T follicular helper cell (primary cell): Measurements from ENCODE around the gene VRK3.
"Not testable (repeated sequence)": the region's sequence is repeated elsewhere in the genome, so short reads cannot be mapped to it uniquely, and the experiment has no call there.

Experiments
- DNase-seq: peaks from one replicate; pipeline ENCODE4 v3.0.0-alpha.2; 2020; ENCODE audit warnings: low read depth

Gene VRK3

DNA sequence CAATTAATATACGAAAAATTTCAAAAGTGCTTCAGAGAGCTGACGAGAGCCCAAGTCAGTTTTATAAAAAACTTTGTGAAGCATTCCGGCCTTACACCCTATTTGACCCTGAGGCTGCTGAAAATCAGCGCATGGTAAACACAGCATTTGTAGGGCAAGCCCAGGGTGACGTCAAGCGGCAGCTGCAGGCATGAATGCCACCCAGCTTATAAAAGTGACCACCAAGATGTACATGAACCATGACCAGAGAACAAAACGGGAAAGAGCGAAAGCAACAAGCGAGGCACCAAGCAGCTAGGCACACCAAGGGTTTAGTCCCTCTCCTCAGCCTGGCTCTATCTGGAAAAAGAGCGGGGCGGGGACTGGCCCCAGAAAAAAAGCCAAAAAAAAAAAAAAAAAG, 70.2 kb downstream of the VRK3 start:
- DNase-seq: no peak

DNA sequence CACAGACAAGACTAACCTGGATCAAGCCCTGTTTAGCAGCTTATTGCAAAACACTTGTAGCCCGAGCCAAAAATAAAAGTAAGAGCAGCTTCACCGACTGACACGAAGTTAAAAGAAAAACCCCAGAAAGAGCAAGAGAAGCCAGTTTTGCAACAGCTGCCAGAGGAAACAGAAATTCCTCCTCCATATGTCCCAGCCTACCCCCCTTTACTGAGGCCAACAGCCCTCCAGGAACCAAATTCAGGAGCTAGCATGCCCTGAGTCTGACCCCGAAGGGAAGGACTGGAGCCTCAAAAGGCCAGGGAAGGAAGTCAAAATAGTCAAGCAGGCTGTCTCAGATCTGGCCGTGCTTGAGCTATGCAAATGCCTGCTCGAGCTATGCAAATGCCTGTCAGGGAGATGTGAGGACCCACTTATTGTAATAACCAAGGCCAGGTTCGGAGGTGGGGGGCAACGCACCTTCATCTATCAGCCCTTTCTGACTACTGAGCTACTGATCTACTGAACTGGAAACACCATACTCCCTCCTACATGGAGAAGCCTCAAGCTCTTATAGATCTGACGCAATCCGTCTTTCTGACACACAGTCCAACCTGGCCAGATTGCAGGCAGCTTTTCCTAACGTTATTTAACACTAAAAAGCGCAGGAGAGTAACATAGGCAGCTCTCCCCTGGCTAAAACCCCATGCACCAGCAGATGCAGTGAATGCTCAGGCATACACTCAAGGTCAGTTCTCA, 70.9 kb downstream of the VRK3 start:
- no peak for DNase-seq

DNA sequence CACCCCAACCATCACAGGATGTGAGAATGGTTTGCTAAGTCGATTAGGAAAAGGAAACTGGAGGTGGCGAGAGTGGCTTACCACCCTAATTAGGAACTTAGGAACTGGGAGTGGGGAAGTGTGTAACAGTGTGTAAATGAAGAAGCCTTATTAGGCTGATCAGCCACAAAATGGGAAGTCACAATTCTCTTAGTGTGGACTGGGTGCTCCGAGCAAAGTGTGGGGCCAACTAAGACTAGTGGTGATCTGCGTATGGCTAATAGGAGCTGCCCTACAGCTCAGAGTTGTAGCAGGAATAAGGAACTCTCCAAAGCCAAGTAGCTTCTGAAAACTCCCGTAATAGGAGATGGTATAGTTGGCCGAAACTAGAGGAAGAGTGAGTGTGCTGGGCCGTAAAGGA, 71.8 kb downstream of the VRK3 start:
- no peak for DNase-seq

DNA sequence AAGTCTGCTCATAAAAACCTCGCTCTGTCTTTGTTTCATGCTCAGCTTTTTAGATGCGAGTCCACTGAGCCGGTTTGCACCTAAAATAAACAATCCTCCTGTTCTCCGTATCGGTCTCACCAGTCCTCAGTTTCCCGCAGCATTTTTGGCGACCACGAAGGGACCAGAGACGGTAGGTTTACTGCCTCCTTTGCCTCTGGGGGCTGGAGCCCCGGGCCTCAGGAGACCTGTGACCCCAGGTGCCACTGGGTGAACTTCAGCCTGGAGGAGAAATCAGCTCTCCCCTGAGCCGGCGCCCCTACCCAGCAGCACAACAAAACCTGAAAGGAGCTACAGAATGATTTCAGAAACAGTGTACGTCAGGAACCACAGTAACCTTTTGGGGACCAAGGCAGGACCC, 72.3 kb downstream of the VRK3 start:
- DNase-seq: no peak

DNA sequence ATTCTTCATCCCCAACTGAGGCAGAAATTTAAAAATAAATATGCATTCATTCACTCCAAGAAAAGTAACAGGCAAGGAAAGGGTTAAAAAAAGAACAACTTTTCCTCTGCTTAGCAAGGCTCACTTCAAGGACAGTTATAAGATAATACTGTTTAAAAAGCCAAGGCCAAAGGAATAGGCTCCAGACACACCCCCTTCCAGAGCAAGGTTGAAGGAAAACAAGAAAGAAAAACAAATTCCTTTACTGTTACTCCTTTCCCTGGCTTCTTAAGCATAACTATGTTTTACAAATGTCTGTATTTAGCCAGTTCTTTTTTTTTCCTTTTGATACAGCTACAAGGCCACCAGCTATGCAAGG, 72.7 kb downstream of the VRK3 start:
- DNase-seq: no peak

DNA sequence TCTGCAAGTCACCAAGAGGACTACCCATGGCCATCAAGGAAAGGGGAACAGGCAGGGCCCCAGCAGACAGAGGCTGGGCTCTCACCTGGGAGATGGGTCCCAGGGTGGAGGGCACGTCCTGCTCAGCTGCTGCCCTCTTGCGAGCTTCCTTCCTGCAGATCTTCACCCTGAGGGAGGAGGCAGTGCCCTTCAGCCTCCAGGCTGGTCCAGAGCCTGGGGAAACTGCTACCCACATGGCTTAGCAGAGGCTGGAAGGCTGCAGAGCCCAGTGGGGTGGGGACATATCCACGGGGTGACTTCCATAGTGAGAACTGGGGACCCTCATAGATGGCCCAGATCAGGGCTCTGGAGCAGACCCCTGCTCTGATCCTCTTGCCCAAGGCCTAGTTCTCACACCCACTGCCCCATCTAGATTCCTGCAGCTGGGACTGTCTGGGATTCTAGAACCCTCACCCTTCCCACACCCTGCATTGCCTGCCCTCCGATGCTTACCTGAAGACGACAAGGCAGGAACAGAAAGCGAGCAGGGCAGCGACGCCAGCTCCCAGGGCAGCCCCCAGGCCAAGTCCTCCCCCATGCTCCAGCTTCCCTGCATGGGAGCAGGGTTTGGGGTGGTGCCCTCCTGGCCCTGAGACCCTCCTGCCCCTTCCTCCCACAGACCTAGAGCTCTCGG, 73.2 kb downstream of the VRK3 start:
- DNase-seq: no peak

DNA sequence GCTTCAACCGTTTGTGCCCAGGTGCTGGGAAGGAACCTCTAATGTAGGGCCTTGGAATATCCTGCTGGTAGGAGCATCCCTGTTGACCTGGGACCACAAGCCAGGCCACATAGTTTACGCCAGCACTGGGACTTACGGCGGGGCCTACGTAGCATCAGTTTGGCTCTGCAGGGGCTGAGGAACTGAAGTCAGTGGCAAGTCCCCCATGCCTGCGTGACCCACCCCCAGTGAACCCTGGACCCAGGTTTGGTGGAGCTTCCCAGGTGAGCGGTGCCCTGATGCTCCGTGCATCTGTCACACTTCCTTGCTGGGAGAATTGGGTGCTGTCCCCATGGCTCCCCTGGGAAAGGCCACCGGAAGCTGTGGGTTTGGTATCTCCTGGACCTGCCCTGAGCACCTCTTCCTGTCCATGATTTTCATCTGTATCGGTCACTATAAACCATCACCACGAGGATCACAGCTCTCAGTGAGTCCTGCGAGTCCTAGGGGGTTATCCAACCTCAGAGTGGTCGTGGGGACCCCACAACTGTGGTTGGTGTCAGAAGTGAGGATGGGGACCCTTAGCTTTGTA, 74.1 kb downstream of the VRK3 start:
- DNase-seq: no peak

DNA sequence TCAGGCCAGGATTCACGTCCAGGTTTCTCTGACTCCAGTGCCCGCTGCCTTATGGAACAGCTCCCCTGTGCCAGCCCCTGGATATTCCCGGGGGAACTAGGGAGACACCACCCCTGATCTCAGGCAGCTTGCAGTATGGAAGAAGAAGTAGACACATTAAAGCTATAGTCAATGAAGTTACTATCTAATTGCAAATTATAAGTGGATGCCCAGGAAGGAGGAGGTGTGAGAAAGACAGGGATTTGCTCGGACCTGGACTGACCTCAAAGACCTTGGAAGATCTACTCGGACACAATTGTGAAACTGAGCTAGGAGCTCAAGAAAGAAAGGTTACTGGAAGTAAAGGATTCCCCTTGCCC, 74.6 kb downstream of the VRK3 start:
- DNase-seq: no peak

DNA sequence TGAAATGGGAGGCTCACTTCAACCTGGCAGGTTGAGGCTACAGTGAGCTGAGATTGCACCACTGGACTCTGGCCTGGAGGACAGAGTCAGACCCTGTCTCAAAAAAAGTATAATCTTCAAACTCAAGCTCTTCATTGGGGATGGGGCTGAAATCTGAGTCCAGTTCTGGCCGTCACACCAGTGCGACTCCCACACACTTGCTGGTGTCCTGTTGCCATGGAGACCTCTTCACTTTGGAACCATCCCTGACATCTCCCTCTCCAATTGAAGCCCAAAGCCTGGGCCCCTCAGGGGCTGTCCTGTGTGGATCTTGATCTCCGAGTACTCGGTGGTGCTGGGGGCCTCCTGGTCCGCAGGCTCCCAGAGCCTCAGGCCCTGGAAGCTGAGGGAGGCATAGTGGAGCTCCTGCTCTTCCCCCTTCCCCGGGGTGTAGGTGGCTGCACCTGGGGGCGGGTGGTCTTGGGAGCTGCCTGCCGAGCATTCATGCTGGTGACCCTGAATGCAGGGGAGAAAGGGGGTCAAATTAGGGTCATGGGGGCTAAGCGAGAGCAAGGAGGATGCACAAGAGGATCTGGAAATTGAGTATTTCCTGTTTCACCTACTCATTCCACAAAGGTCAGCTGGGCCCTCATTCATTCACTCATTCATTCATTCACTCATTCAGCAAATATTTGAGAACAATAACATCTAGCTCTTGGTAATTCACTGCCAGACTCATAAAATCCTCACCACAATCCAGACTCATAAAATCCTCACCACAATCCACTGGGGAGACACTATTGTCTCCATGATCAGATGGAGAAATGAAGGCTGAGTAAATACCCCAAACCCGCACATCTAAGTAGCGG, 75.2 kb downstream of the VRK3 start:
- DNase-seq: no peak

DNA sequence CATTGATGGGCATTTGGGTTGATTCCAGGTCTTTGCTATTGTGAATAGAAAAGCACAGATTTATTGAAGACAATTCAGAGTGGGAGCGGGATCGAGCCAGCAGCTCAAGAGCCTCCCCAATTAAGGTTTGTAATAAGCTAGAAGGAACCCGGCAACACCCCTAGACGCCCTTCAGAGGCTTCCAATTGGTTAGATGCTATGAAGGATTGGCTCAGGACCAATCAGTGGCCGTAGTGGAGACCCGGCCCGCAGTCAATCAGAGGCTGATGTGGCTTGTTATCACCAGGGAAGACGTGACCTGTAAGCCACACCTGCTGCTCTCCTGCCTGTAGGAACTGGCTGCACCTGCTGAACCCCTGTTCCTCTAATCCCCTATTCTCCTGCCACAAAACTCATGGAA, 78.8 kb downstream of the VRK3 start:
- DNase-seq: no peak

DNA sequence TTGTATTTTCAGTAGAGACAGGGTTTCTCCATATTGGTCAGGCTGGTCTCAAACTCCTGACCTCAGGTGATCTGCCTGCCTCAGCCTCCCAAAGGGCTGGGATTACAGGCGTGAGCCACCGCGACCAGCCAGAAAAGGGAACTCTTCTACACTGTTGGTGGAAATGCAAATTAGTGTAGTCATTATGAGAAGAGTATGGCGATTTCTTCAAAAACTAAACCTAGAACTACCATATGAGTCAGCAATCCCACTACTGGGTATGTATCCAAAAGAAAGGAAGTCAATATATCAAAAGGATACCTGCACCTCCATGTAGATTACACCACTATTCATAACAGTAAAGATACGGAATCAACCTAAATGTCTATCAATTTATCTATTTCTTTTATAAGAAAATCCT, 80.6 kb downstream of the VRK3 start:
- DNase-seq: not testable (repeated sequence)

DNA sequence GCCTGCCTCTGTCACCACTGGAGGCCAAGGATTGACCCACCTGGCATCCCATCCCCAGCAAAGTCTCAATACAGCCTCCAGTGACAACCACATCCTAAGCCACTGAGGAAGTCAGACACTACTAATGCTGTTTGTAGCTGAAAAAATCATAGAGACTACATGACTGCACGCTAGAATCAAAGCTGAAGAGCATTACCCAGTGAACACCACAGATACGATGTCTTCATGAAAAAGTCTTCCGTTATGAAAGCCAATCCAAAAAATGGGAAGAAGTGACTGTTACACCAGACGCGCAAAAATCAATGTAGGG, 84.7 kb downstream of the VRK3 start:
- no peak for DNase-seq

DNA sequence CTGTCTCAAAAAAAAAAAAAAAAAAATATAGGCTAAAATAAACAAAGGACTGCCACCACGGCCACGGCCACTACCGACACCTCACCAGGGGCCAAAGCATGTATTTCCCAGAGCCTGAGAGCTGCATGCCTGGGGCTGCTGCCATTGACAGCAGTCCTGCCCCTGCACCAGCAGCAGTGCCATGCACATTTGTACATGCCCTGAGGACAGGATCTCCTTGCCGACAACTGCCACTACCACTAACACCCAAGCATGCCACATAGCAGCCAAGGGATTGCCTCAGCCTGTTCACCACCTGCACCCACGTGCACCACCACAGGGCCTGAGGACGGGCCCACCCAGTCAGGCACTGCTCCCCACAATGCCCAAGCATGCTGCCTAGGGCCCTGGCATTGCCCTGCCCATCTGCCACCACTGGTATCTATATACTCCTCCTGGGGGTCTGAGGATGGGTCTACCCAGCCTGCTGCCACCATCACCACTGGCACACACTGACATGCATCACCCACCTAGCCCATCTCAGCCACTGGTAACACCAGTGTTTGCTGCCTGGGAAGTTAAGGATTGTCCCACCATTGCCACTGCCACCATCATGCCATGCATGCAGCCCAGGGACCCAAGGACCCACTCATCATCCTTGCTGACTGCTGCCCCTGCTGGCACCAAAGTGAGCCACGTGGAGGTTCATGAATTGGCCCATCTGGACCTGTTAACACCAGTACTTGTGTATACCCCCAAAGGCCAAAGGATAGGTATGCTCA, 85.3 kb downstream of the VRK3 start:
- DNase-seq: no peak

DNA sequence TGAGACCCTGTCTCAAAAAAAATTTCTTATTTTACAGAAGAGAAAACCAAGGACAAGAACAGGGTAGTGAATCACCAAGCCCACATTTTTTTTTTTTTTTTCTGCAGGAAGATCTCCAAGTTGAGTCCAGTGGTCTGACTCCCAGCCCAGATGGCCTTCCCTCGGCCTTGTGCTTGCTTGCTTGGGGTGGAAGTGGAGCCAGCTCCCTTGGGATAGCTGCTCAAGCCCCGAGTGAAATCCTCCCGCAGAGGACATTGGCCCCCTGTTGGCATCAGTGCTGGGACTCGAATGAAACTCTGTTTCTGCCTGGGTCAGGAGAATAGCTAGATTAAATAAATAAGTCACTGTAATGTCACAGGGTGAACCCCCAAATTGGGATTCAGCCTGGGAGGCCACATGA, 86.5 kb downstream of the VRK3 start:
- DNase-seq: no peak

DNA sequence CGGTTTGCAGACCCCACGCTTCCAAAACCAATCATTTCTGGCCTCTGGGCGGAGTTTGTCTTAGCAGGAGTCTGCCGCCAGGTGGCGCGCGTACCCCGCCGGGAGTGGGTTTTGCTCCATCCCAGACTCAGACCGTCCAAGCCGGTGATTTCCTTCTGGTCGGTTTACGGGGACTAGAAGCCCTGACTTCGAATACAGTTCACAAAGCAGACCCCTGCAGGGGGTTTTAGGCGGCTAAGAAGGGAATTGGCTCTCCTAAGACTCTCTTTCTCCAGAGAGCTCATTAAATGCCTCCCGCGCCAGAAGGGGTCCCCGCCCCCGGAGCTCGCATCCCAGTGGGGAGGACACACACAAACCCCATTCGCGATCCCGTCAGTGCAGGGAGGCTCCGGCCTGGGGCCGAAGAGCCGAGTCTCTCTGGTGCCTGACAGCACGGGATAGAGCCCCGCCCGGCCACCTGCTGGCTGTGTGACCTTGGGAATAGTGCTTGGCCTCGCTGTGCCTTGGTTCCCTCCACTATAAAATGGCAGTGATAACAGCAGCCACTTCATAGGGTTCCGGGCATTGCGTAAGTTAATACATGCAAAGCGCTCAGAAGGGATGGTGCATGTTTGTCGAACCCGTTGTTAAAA, 87.3 kb downstream of the VRK3 start:
- DNase-seq: peak; percentile 60

DNA sequence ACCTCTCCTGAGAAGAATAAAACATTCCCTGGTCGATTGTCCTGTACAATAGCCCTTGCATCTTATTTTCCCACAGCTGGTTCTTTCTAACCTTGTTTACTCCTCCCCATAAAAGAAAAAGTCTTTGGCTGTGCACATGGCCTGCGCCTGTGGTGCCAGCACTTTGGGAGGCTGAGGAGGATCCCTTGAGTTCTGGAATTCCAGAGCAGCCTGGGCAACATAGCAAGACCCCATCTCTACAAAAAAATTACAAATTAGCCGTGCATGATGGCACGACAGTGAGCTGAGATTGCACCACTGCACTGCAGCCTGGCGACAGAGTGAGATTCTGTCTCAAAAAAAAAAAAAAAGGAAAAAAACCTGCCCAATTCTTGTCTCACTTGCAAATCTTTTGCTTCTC, 88.6 kb downstream of the VRK3 start:
- DNase-seq: no peak

DNA sequence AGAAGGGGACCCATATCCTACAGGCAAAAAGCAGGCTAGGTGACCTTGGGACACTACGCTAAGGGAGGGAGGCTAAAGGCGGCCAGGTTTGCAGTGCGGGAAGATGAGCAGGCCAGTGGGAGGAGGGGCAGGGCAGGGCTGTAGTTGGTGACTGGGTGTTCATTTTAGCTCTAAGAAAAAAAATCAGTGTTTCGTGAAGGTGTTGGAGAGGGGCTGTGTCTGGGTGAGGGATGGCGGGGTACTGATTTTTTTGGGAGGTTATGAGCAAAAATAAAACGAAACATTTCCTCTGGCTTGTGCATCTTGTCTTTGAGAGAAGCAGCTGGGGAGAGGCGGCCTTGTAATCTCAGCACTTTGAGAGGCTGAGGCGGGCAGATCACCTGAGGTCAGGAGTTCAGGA, 91.5 kb downstream of the VRK3 start:
- no peak for DNase-seq

DNA sequence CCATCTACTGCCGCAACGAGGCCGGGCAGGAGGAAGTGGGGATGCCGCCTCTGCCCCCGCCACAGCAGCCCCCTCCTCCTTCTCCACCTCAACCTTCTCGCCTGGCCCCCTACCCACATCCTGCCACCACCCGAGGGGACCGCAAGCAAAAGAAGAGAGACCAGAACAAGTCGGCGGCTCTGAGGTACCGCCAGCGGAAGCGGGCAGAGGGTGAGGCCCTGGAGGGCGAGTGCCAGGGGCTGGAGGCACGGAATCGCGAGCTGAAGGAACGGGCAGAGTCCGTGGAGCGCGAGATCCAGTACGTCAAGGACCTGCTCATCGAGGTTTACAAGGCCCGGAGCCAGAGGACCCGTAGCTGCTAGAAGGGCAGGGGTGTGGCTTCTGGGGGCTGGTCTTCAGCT, 92.4 kb downstream of the VRK3 start:
- peak; percentile 14 for DNase-seq

DNA sequence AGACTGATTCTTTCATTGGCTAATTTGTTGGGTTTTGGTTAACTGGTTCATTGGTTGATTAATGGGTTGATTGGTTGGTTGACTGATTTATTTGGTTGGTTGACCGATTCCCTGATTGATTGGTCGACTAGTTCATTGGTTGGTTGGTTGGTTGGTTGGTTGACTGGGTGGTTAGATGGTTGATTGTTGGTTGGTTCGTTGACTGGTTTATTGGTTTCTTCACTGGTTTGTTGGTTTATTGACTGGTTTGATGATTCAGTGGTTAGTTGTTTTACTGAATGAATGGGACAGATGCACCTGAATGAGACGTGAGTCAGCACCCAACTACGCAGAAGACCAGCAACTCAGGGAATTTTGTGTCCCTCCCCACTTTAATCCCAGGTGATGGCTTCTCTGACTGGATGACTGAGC, 93.1 kb downstream of the VRK3 start:
- DNase-seq: no peak

DNA sequence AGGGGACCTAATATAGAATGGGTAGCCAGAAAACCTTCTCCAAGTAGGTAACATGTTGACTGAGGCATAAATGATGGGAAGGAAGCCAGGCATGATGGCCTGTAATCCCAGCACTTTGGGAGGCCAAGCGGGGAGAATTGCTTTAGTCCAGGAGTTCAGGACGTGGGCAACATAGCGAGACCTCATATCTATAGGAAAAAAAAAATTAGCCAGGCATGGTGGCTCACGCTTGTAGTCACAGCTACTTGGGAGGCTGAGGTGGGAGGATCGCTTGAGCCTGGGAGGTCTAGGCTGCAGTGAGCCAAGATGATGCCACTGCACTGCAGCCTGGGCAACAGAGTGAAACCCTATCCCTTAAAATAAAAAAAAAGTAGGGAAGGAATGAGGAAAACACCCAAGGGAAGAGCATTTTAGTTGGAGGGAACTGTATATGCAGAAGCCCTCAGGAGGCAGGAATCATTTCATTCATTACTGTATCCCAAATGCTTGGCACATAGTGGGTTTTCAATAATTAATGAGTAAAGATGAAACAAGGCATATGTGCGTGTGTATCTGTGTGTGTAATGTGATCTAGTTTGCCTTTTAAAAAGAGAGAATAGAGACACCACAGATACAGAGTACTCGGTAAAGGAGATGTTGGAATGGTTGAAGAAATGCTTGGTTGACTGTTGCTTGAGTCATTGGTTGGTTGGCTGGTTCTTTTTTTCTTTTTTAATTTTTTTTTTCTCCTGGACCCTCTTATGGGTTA, 93.7 kb downstream of the VRK3 start:
- DNase-seq: no peak

DNA sequence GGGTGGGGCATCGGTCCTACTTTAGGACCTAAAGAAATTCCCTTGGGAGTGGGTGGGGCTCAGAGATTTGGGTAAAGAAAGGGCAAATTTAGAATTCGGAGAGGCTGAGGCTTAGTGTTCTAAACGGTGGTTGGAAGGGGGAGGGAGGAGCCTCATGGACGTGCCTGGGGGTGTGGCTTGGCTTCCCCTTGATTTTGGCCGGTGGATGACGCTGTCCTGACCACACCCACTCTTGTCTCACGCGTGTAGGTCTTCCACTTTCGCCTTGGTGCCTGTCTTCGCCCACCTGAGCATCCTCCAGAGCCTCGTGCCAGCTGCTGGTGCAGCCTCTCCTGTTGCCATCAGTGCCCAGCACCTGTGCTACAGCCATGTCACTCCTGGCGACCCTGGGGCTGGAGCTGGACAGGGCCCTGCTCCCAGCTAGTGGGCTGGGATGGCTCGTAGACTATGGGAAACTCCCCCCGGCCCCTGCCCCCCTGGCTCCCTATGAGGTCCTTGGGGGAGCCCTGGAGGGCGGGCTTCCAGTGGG, 94.6 kb downstream of the VRK3 start:
- DNase-seq: no peak
